ENCODE results near the gene NGEF.

The NGEF gene

GRCh38 chr2:232892843-232893242, 120.2 kb downstream of the NGEF start:
- Histone ChIP-seq H3K9ac (ENCODE audit: low read depth, low read length) (no peak overlapping the region), H3K4me3 (ENCODE audit: low read depth in 1 of 2, low read length in 2 of 2) (no peak overlapping the region), H4K20me1 (ENCODE audit: insufficient read depth, low read length) (peaks cover 2% of the 10 kb centered on the region; the same call in 1 of the 2 replicates), H3K27me3 (ENCODE audit: insufficient read depth, low read length, poor library complexity) (no peaks in the 10 kb centered on the region), H2AFZ (ENCODE audit: low read depth, low read length) (no peak overlapping the region), H3K27ac (ENCODE audit: low read length) (no peak overlapping the region), H3K4me2 (ENCODE audit: insufficient read depth, low read length) (no peak overlapping the region), H3K36me3 (ENCODE audit: insufficient read depth, low read length) (no peaks in the 10 kb centered on the region), H3K9me3 (ENCODE audit: insufficient read depth, low read length, severe bottlenecking) (no peaks in the 10 kb centered on the region), H3K79me2 (ENCODE audit: insufficient read depth, low read length) (no peaks in the 10 kb centered on the region), H3K4me1 (ENCODE audit: insufficient read depth, low read length) (no peaks in the 10 kb centered on the region)
- ATAC-seq (ENCODE audit: insufficient read depth, low read depth), result no peak
- DNase-seq, result no peak
- TF ChIP-seq EZH2 (IDR thresholded peaks at IDR 0.05; ENCODE audit: borderline replicate concordance, low read depth, low read length, severe bottlenecking) (no peak), CTCF (IDR thresholded peaks at IDR 0.05; ENCODE audit: borderline replicate concordance, extremely low read depth, low read length, poor library complexity, severe bottlenecking) (no peak)

GRCh38 chr2:232892221-232892620, 120.8 kb downstream of the NGEF start:
- Histone ChIP-seq H3K36me3 (ENCODE audit: insufficient read depth, low read length) (no peaks in the 10 kb centered on the region), H4K20me1 (ENCODE audit: insufficient read depth, low read length) (peaks cover 2% of the 10 kb centered on the region; the same call in 1 of the 2 replicates), H3K9ac (ENCODE audit: low read depth, low read length) (no peak overlapping the region), H3K27ac (ENCODE audit: low read length) (no peak overlapping the region), H3K9me3 (ENCODE audit: insufficient read depth, low read length, severe bottlenecking) (no peaks in the 10 kb centered on the region), H3K27me3 (ENCODE audit: insufficient read depth, low read length, poor library complexity) (no peaks in the 10 kb centered on the region), H3K4me2 (ENCODE audit: insufficient read depth, low read length) (no peak overlapping the region), H3K79me2 (ENCODE audit: insufficient read depth, low read length) (no peaks in the 10 kb centered on the region), H3K4me3 (ENCODE audit: low read depth in 1 of 2, low read length in 2 of 2) (no peak overlapping the region), H3K4me1 (ENCODE audit: insufficient read depth, low read length) (no peaks in the 10 kb centered on the region), H2AFZ (ENCODE audit: low read depth, low read length) (no peak overlapping the region)
- no peak for TF ChIP-seq CTCF (IDR thresholded peaks at IDR 0.05; ENCODE audit: borderline replicate concordance, extremely low read depth, low read length, poor library complexity, severe bottlenecking)
- no peak for ATAC-seq (ENCODE audit: insufficient read depth, low read depth)
- DNase-seq, result no peak

GRCh38 chr2:232891621-232892071, 121.4 kb downstream of the NGEF start:
- H3K27me3 ChIP-seq (ENCODE audit: insufficient read depth, low read length, poor library complexity), result no peaks in the 10 kb centered on the region
- peaks cover 2% of the 10 kb centered on the region; the same call in 1 of the 2 replicates for H4K20me1 ChIP-seq (ENCODE audit: insufficient read depth, low read length)
- H3K4me3 ChIP-seq (ENCODE audit: low read depth in 1 of 2, low read length in 2 of 2), result no peak overlapping the region
- H3K4me1 ChIP-seq (ENCODE audit: insufficient read depth, low read length), result no peaks in the 10 kb centered on the region
- no peaks in the 10 kb centered on the region for H3K36me3 ChIP-seq (ENCODE audit: insufficient read depth, low read length)
- no peak for TF ChIP-seq EZH2 (IDR thresholded peaks at IDR 0.05; ENCODE audit: borderline replicate concordance, low read depth, low read length, severe bottlenecking)
- no peak for TF ChIP-seq CTCF (IDR thresholded peaks at IDR 0.05; ENCODE audit: borderline replicate concordance, extremely low read depth, low read length, poor library complexity, severe bottlenecking)
- ATAC-seq (ENCODE audit: insufficient read depth, low read depth), result no peak
- no peak overlapping the region for H3K9ac ChIP-seq (ENCODE audit: low read depth, low read length)
- H2AFZ ChIP-seq (ENCODE audit: low read depth, low read length), result no peak overlapping the region
- no peak overlapping the region for H3K4me2 ChIP-seq (ENCODE audit: insufficient read depth, low read length)
- H3K27ac ChIP-seq (ENCODE audit: low read length), result no peak overlapping the region
- DNase-seq, result no peak
- H3K9me3 ChIP-seq (ENCODE audit: insufficient read depth, low read length, severe bottlenecking), result no peaks in the 10 kb centered on the region
- H3K79me2 ChIP-seq (ENCODE audit: insufficient read depth, low read length), result no peaks in the 10 kb centered on the region
